Fibroblast of peridontal ligament (primary cell): ENCODE measurements around the gene LCMT1.
"Not testable (repeated sequence)": the region's sequence is repeated elsewhere in the genome, so short reads cannot be mapped to it uniquely, and the experiment has no call there.

Experiments used
- DNase-seq: peaks from one replicate; pipeline ENCODE4 v3.0.0-alpha.2; 2010; ENCODE audit errors: extremely low read depth

LCMT1 gene

GRCh38 chr16:25143928-25144327 lies 32.4 kb downstream of the LCMT1 start:
- DNase-seq: no peak

GRCh38 chr16:25148568-25149215 lies 37.1 kb downstream of the LCMT1 start:
- no peak for DNase-seq

- DNase-seq: peak; percentile 84
Observed at GRCh38 chr16:25151996-25152395, 40.5 kb downstream of the LCMT1 start.

- no peak for DNase-seq
Observed at GRCh38 chr16:25155553-25156460, 44.3 kb downstream of the LCMT1 start.

- DNase-seq: no peak
Observed at GRCh38 chr16:25157271-25157875, 45.8 kb downstream of the LCMT1 start.

GRCh38 chr16:25158401-25158800 lies 46.9 kb downstream of the LCMT1 start:
- DNase-seq: peak; percentile 8

GRCh38 chr16:25161753-25162367 lies 50.3 kb downstream of the LCMT1 start:
- DNase-seq: no peak

- DNase-seq: no peak
Observed at GRCh38 chr16:25163683-25164082, 52.1 kb downstream of the LCMT1 start.

- no peak for DNase-seq
Observed at GRCh38 chr16:25165284-25165683, 53.7 kb downstream of the LCMT1 start.

- DNase-seq: not testable (repeated sequence)
Observed at GRCh38 chr16:25167920-25168319, 56.4 kb downstream of the LCMT1 start.

GRCh38 chr16:25171390-25171789 lies 59.8 kb downstream of the LCMT1 start:
- no peak for DNase-seq

GRCh38 chr16:25172831-25173230 lies 61.3 kb downstream of the LCMT1 start:
- DNase-seq: no peak

- no peak for DNase-seq
Observed at GRCh38 chr16:25174285-25174684, 62.7 kb downstream of the LCMT1 start.

GRCh38 chr16:25176136-25176535 lies 64.6 kb downstream of the LCMT1 start:
- DNase-seq: no peak

GRCh38 chr16:25177512-25177830 lies 65.9 kb downstream of the LCMT1 start:
- DNase-seq: no peak

- no peak for DNase-seq
Observed at GRCh38 chr16:25177831-25178688, 66.5 kb downstream of the LCMT1 start.

- DNase-seq: not testable (repeated sequence)
Observed at GRCh38 chr16:25181236-25181635, 69.7 kb downstream of the LCMT1 start.

- no peak for DNase-seq
Observed at GRCh38 chr16:25184771-25185170, 73.2 kb downstream of the LCMT1 start.

- no peak for DNase-seq
Observed at GRCh38 chr16:25187491-25187795, 75.9 kb downstream of the LCMT1 start.

- no peak for DNase-seq
Observed at GRCh38 chr16:25189305-25189704, 77.8 kb downstream of the LCMT1 start.

GRCh38 chr16:25192096-25192495 lies 80.6 kb downstream of the LCMT1 start:
- DNase-seq: no peak
